H9 (cell line): ENCODE results near the gene CNTD1. TPM values are rescaled to one million over a fixed set of nuclear protein-coding genes. Genes with fewer than 3 reads are reported as not detected.

Experiments used
- DNase-seq: peaks from one replicate; pipeline ENCODE4 v3.0.0-alpha.2; 2017
- H2AFZ ChIP-seq: one replicate; pipeline ENCODE4 v1.6.1; 2013; ENCODE audit warnings: mild to moderate bottlenecking, low read length, control low read depth, moderate library complexity
- H2AK5ac ChIP-seq: 2 replicates; pipeline ENCODE4 v1.6.1; 2013; ENCODE audit warnings: low read length, control low read depth, mixed read lengths; ENCODE audit not compliant: insufficient read length
- H2BK120ac ChIP-seq: one replicate; pipeline ENCODE4 v1.6.1; 2013; ENCODE audit warnings: low read depth, mild to moderate bottlenecking, low read length, control low read depth, inconsistent platforms; ENCODE audit not compliant: poor library complexity, severe bottlenecking
- H2BK12ac ChIP-seq: 2 replicates; pipeline ENCODE4 v1.6.1; 2013; ENCODE audit warnings: low read length, control low read depth, mixed read lengths, low read depth; ENCODE audit not compliant: insufficient read length
- H2BK15ac ChIP-seq: 2 replicates; pipeline ENCODE4 v1.6.1; 2013; ENCODE audit warnings: low read depth, low read length, control low read depth
- H2BK20ac ChIP-seq: one replicate; pipeline ENCODE4 v1.6.1; 2013; ENCODE audit warnings: low read depth, mild to moderate bottlenecking, low read length, control low read depth, inconsistent platforms; ENCODE audit not compliant: poor library complexity, severe bottlenecking
- H2BK5ac ChIP-seq: 2 replicates; pipeline ENCODE4 v1.6.1; 2013; ENCODE audit warnings: low read length, control low read depth, mixed read lengths; ENCODE audit not compliant: insufficient read length
- H3K14ac ChIP-seq: 2 replicates; pipeline ENCODE4 v1.6.1; 2013; ENCODE audit warnings: low read length, control low read depth; ENCODE audit not compliant: insufficient read depth
- H3K18ac ChIP-seq: 2 replicates; pipeline ENCODE4 v1.6.1; 2013; ENCODE audit warnings: low read depth, mild to moderate bottlenecking, mixed read lengths, low read length, control low read depth; ENCODE audit not compliant: insufficient read length
- H3K23ac ChIP-seq: 2 replicates; pipeline ENCODE4 v1.6.1; 2013; ENCODE audit warnings: low read length, control low read depth, mixed read lengths, low read depth; ENCODE audit not compliant: insufficient read length
- H3K23me2 ChIP-seq: 2 replicates; pipeline ENCODE4 v1.6.1; 2013; ENCODE audit warnings: low read depth, mild to moderate bottlenecking, mixed read lengths, low read length, control low read depth; ENCODE audit not compliant: insufficient read length, poor library complexity, severe bottlenecking
- H3K27ac ChIP-seq: 2 replicates; pipeline ENCODE4 v1.5.1; 2013; ENCODE audit warnings: low read length, control low read depth, mixed read lengths, low read depth; ENCODE audit not compliant: insufficient read length
- H3K27me3 ChIP-seq: 2 replicates; pipeline ENCODE4 v1.6.1; 2013; ENCODE audit warnings: low read length, control low read depth, inconsistent platforms; ENCODE audit not compliant: insufficient read depth
- H3K4ac ChIP-seq: 2 replicates; pipeline ENCODE4 v1.6.1; 2013; ENCODE audit warnings: low read depth, mild to moderate bottlenecking, control low read depth, inconsistent platforms, low read length, moderate library complexity
- H3K4me1 ChIP-seq: 2 replicates; pipeline ENCODE4 v1.6.1; 2013; ENCODE audit warnings: low read length, control low read depth, inconsistent platforms; ENCODE audit not compliant: insufficient read depth
- H3K4me2 ChIP-seq: 2 replicates; pipeline ENCODE4 v1.6.1; 2013; ENCODE audit warnings: low read length, control low read depth, mixed read lengths; ENCODE audit not compliant: insufficient read length, insufficient read depth
- H3K56ac ChIP-seq: 2 replicates; pipeline ENCODE4 v1.6.1; 2013; ENCODE audit warnings: low read depth, mild to moderate bottlenecking, mixed read lengths, low read length, control low read depth; ENCODE audit not compliant: insufficient read length
- H3K79me1 ChIP-seq: 2 replicates; pipeline ENCODE4 v1.6.1; 2013; ENCODE audit warnings: low read depth, mild to moderate bottlenecking, moderate library complexity, low read length, control low read depth, inconsistent platforms; ENCODE audit not compliant: insufficient read depth, poor library complexity, severe bottlenecking
- H3K79me2 ChIP-seq: 2 replicates; pipeline ENCODE4 v1.6.1; 2013; ENCODE audit warnings: low read length, control low read depth, inconsistent platforms; ENCODE audit not compliant: insufficient read depth
- H3K9ac ChIP-seq: 2 replicates; pipeline ENCODE4 v1.6.1; 2013; ENCODE audit warnings: low read length, control low read depth, mixed read lengths; ENCODE audit not compliant: insufficient read length; ENCODE audit errors: extremely low read depth
- H3K9me3 ChIP-seq: one replicate; pipeline ENCODE4 v1.6.1; 2013; ENCODE audit warnings: low read depth, low read length, inconsistent platforms; ENCODE audit not compliant: control insufficient read depth
- H3T11ph ChIP-seq: one replicate; pipeline ENCODE4 v1.6.1; 2013; ENCODE audit warnings: mild to moderate bottlenecking, low read length, control low read depth, inconsistent platforms
- H4K20me1 ChIP-seq: one replicate; pipeline ENCODE4 v1.6.1; 2013; ENCODE audit not compliant: control insufficient read depth, insufficient read length, insufficient read depth
- H4K5ac ChIP-seq: 2 replicates; pipeline ENCODE4 v1.6.1; 2013; ENCODE audit warnings: low read depth, mild to moderate bottlenecking, mixed read lengths, low read length, control low read depth; ENCODE audit not compliant: insufficient read length
- H4K8ac ChIP-seq: replicated peaks from 2 replicates; pipeline ENCODE4 v1.6.1; 2013; ENCODE audit warnings: low read length, control low read depth, mixed read lengths, low read depth; ENCODE audit not compliant: insufficient read length
- H4K91ac ChIP-seq: 2 replicates; pipeline ENCODE4 v1.6.1; 2013; ENCODE audit warnings: low read depth, mild to moderate bottlenecking, moderate library complexity, mixed read lengths, low read length, control low read depth; ENCODE audit not compliant: insufficient read length
- H3K27ac Mint-ChIP-seq, 3 experiments: 2 replicates in 2 of 3; 3 replicates in 1 of 3; pipeline ENCODE4 v1.8.0; 2020 to 2021; ENCODE audit warnings: mixed read lengths in 3 of 3, mild to moderate bottlenecking in 1 of 3, moderate library complexity in 1 of 3
- H3K27me3 Mint-ChIP-seq: 2 replicates; pipeline ENCODE4 v1.8.0; 2021; ENCODE audit warnings: low read depth, mild to moderate bottlenecking, moderate library complexity, mixed read lengths
- H3K36me3 Mint-ChIP-seq, 3 experiments: 2 replicates in 2 of 3; 3 replicates in 1 of 3; pipeline ENCODE4 v1.8.0; 2020 to 2021; ENCODE audit warnings: low read depth in 3 of 3, mixed read lengths in 3 of 3; ENCODE audit not compliant: insufficient read depth in 1 of 3
- H3K4me1 Mint-ChIP-seq, 2 experiments: 2 replicates each; pipeline ENCODE4 v1.8.0; 2020; ENCODE audit warnings: mixed read lengths in 2 of 2
- H3K4me3 Mint-ChIP-seq, 2 experiments: 2 replicates in 1 of 2; 3 replicates in 1 of 2; pipeline ENCODE4 v1.8.0; 2020 to 2021; ENCODE audit warnings: mild to moderate bottlenecking in 2 of 2, mixed read lengths in 2 of 2, moderate library complexity in 1 of 2
- H3K9me3 Mint-ChIP-seq, 2 experiments: 2 replicates in 1 of 2; 3 replicates in 1 of 2; pipeline ENCODE4 v1.8.0; 2020; ENCODE audit warnings: mild to moderate bottlenecking in 2 of 2, mixed read lengths in 2 of 2, moderate library complexity in 1 of 2
- CTCF ChIP-seq: fragments of 200-600 bp; sonication (generic); conservative IDR thresholded peaks from 3 replicates; pipeline ENCODE4 v1.8.0; 2021; ENCODE audit warnings: antibody characterized with exemption, mild to moderate bottlenecking
- WGBS: extraction: QIAGEN DNeasy Blood & Tissue Kit; methylation state at CpG from one replicate; pipeline ENCODE4 v1.1.7; 2013; ENCODE audit warnings: missing lambda C conversion rate, low lambda C conversion rate, mixed read lengths; ENCODE audit not compliant: insufficient read length; ENCODE audit errors: extremely low coverage; 5-methylcytosine and 5-hydroxymethylcytosine counted together
- total RNA-seq: library from RNA; stranded (reverse); gene quantifications from 2 replicates; pipeline ENCODE4 v1.2.1, GENCODE V29; 2021

The CNTD1 gene
- total RNA-seq, 1 experiment from 2014 or later, result not detected

- H3K18ac ChIP-seq, result no peak overlapping the region
- no peaks in the 10 kb centered on the region for H4K20me1 ChIP-seq
- WGBS, result no CpG with 5 or more reads among the region's 7 CpGs
- Mint-ChIP-seq H3K9me3 (no peaks in the 10 kb centered on the region), H3K27ac (no peak overlapping the region), H3K4me3 (no peak overlapping the region), H3K4me1 (peaks cover 6 to 7% of the 10 kb centered on the region in 2 experiments), H3K27me3 (no peaks in the 10 kb centered on the region; the same call in 1 of the 2 replicates), H3K36me3 (peaks cover 19 to 57% (median 40%) of the 10 kb centered on the region in 3 experiments)
- no peak overlapping the region for H2AK5ac ChIP-seq
- no peak overlapping the region for H2BK20ac ChIP-seq
- peaks cover 6% of the 10 kb centered on the region for H3K23me2 ChIP-seq
- no peaks in the 10 kb centered on the region for H3K9me3 ChIP-seq
- H3T11ph ChIP-seq, result no peak overlapping the region
- H4K91ac ChIP-seq, result no peak overlapping the region
- H3K4me1 ChIP-seq, result no peaks in the 10 kb centered on the region
- DNase-seq, result no peak
- no peak overlapping the region for H2BK12ac ChIP-seq
- no peak overlapping the region for H3K56ac ChIP-seq
- H4K8ac ChIP-seq, result no peak overlapping the region
- H3K27me3 ChIP-seq, result no peaks in the 10 kb centered on the region
- H2BK5ac ChIP-seq, result no peak overlapping the region
- no peak overlapping the region for H2AFZ ChIP-seq
- H3K79me2 ChIP-seq, result peaks cover 3% of the 10 kb centered on the region; the same call in 1 of the 2 replicates
- no peak overlapping the region for H3K4ac ChIP-seq
- H3K79me1 ChIP-seq, result no peaks in the 10 kb centered on the region
- no peak overlapping the region for H3K9ac ChIP-seq
- no peak overlapping the region for H4K5ac ChIP-seq
- H3K23ac ChIP-seq, result no peak overlapping the region
- no peak for TF ChIP-seq CTCF
- no peak overlapping the region for H3K4me2 ChIP-seq
- H2BK120ac ChIP-seq, result no peak overlapping the region
- no peak overlapping the region for H3K14ac ChIP-seq
- no peak overlapping the region for H2BK15ac ChIP-seq
- no peak overlapping the region for H3K27ac ChIP-seq
These were observed 22.5 kb downstream of the CNTD1 start for GRCh38 chr17:42821176-42821575.
